ENCODE measurements around the gene FOXRED1.

- TF ChIP-seq CTCF (IDR thresholded peaks at IDR 0.05), result no peak
- TF ChIP-seq REST (IDR thresholded peaks at IDR 0.05; ENCODE audit: insufficient read depth in 1 of 2, low read depth in 2 of 2, low read length in 1 of 2), result no peak
- TF ChIP-seq POLR2AphosphoS5 (IDR thresholded peaks at IDR 0.05; ENCODE audit: low read depth, low read length), result no peak
Observed at GRCh38 chr11:126317432-126317755, 48.4 kb downstream of the FOXRED1 start.

All from Panc1 (cell line).